T-helper 17 cell (primary cell): ENCODE results near the gene CTR9. TPM values are rescaled to one million over a fixed set of nuclear protein-coding genes. Genes with fewer than 3 reads are reported as not detected.

Source experiments
- ATAC-seq: fragments of 150-1000 bp; cut with Tn5 transposase; 2 replicates; pipeline ENCODE4 v1.10.0; 2021; ENCODE audit warnings: mild to moderate bottlenecking, moderate library complexity
- DNase-seq, 3 donors: peaks; one replicate each; pipeline versions ENCODE4 v3.0.0 to v3.0.0-alpha.2; 2020 to 2021
- H3K9me3 ChIP-seq: one replicate; pipeline ENCODE4 v1.7.0; 2013; ENCODE audit warnings: low read length, mild to moderate bottlenecking; ENCODE audit not compliant: control insufficient read depth, poor library complexity, severe bottlenecking
- H3K27ac Mint-ChIP-seq: one replicate; pipeline ENCODE4 v1.8.0; 2022; ENCODE audit warnings: mild to moderate bottlenecking, moderate library complexity, mixed read lengths
- H3K27me3 Mint-ChIP-seq: one replicate; pipeline ENCODE4 v1.8.0; 2022; ENCODE audit warnings: mixed read lengths
- H3K36me3 Mint-ChIP-seq: one replicate; pipeline ENCODE4 v1.8.0; 2022; ENCODE audit warnings: low read depth, mixed read lengths
- H3K4me1 Mint-ChIP-seq: one replicate; pipeline ENCODE4 v1.8.0; 2022; ENCODE audit warnings: mild to moderate bottlenecking, mixed read lengths
- H3K4me3 Mint-ChIP-seq: one replicate; pipeline ENCODE4 v1.8.0; 2022; ENCODE audit warnings: mild to moderate bottlenecking, moderate library complexity, mixed read lengths
- total RNA-seq, 4 donors: library from RNA in 2 of 4; stranded (reverse) in 2 of 4; gene quantifications; one replicate each; pipeline ENCODE4 v1.2.3 and lab custom pipeline; 2022 to 2026

CTR9 gene
- total RNA-seq, 2 donors from 2014 or later: 27.3 to 28.8 TPM

GRCh38 chr11:10778217-10778970, 27.3 kb downstream of the CTR9 start:
- ATAC-seq: no peak
- Mint-ChIP-seq H3K4me1 (peaks cover 2% of the 10 kb centered on the region), H3K27me3 (no peaks in the 10 kb centered on the region), H3K27ac (peak overlapping the region; percentile 63), H3K36me3 (peaks cover 16% of the 10 kb centered on the region), H3K4me3 (no peak overlapping the region)
- no peak for DNase-seq
- no peaks in the 10 kb centered on the region for H3K9me3 ChIP-seq

GRCh38 chr11:10779086-10779485, 28.0 kb downstream of the CTR9 start:
- ATAC-seq (no peak), DNase-seq (no peak)
- Mint-ChIP-seq H3K27me3 (no peaks in the 10 kb centered on the region), H3K4me3 (no peak overlapping the region), H3K4me1 (peaks cover 2% of the 10 kb centered on the region), H3K36me3 (peaks cover 14% of the 10 kb centered on the region), H3K27ac (peak overlapping the region; percentile 63)
- no peaks in the 10 kb centered on the region for H3K9me3 ChIP-seq

- DNase-seq (no peak), ATAC-seq (no peak)
- Mint-ChIP-seq H3K27me3 (no peaks in the 10 kb centered on the region), H3K4me3 (no peak overlapping the region), H3K27ac (peak overlapping the region; percentile 24), H3K36me3 (peaks cover 8% of the 10 kb centered on the region), H3K4me1 (peaks cover 3% of the 10 kb centered on the region)
- no peaks in the 10 kb centered on the region for H3K9me3 ChIP-seq
These were observed 29.0 kb downstream of the CTR9 start for GRCh38 chr11:10780040-10780439.

GRCh38 chr11:10784232-10785145, 33.4 kb downstream of the CTR9 start:
- Mint-ChIP-seq H3K27me3 (no peaks in the 10 kb centered on the region), H3K27ac (no peak overlapping the region), H3K4me1 (peaks cover 3% of the 10 kb centered on the region), H3K36me3 (peaks cover 4% of the 10 kb centered on the region), H3K4me3 (no peak overlapping the region)
- ATAC-seq (no peak), DNase-seq (no peak)
- no peaks in the 10 kb centered on the region for H3K9me3 ChIP-seq

GRCh38 chr11:10785146-10785474, 34.1 kb downstream of the CTR9 start:
- Mint-ChIP-seq H3K27ac (no peak overlapping the region), H3K4me3 (no peak overlapping the region), H3K36me3 (peaks cover under 1% of the 10 kb centered on the region), H3K27me3 (no peaks in the 10 kb centered on the region), H3K4me1 (peaks cover 3% of the 10 kb centered on the region)
- DNase-seq: no peak
- no peaks in the 10 kb centered on the region for H3K9me3 ChIP-seq
- ATAC-seq: no peak

- H3K4me1 Mint-ChIP-seq: peaks cover 3% of the 10 kb centered on the region
- ATAC-seq (no peak), DNase-seq (no peak)
- no peak overlapping the region for H3K4me3 Mint-ChIP-seq
- H3K36me3 Mint-ChIP-seq: no peaks in the 10 kb centered on the region
- no peak overlapping the region for H3K27ac Mint-ChIP-seq
- no peaks in the 10 kb centered on the region for H3K27me3 Mint-ChIP-seq
- no peaks in the 10 kb centered on the region for H3K9me3 ChIP-seq
These were observed 35.4 kb downstream of the CTR9 start for GRCh38 chr11:10786451-10786850.

- Mint-ChIP-seq H3K27me3 (peaks cover 15% of the 10 kb centered on the region), H3K4me1 (peaks cover 37% of the 10 kb centered on the region), H3K36me3 (peaks cover 2% of the 10 kb centered on the region), H3K4me3 (peak overlapping the region; percentile 28), H3K27ac (no peak overlapping the region)
- ATAC-seq (peak; percentile 84), DNase-seq (peak; percentile 68 to 82 (median 78))
- no peaks in the 10 kb centered on the region for H3K9me3 ChIP-seq
These were observed 41.5 kb downstream of the CTR9 start for GRCh38 chr11:10792385-10793068.

- peak overlapping the region; percentile 78 for H3K27ac Mint-ChIP-seq
- peak overlapping the region; percentile 19 for H3K4me3 Mint-ChIP-seq
These were observed 42.6 kb downstream of the CTR9 start for GRCh38 chr11:10793470-10794255.

GRCh38 chr11:10796191-10796590, 45.1 kb downstream of the CTR9 start:
- Mint-ChIP-seq H3K27me3 (peaks cover 15% of the 10 kb centered on the region), H3K27ac (peak overlapping the region; percentile 78), H3K4me1 (peaks cover 56% of the 10 kb centered on the region), H3K36me3 (peaks cover 4% of the 10 kb centered on the region), H3K4me3 (peak overlapping the region; percentile 41)
- DNase-seq (no peak), ATAC-seq (no peak)
- no peaks in the 10 kb centered on the region for H3K9me3 ChIP-seq

More at GRCh38 chr11:10793470-10794255, 42.6 kb downstream of the CTR9 start:
- ATAC-seq: no peak
- no peaks in the 10 kb centered on the region for H3K9me3 ChIP-seq
- Mint-ChIP-seq H3K27me3 (peaks cover 15% of the 10 kb centered on the region), H3K36me3 (peaks cover 2% of the 10 kb centered on the region), H3K4me1 (peaks cover 40% of the 10 kb centered on the region)
- DNase-seq: no peak

- DNase-seq (no peak), ATAC-seq (no peak)
- peak overlapping the region; percentile 78 for H3K27ac Mint-ChIP-seq
- no peaks in the 10 kb centered on the region for H3K9me3 ChIP-seq
- peaks cover 59% of the 10 kb centered on the region for H3K4me1 Mint-ChIP-seq
- peaks cover 11% of the 10 kb centered on the region for H3K27me3 Mint-ChIP-seq
- H3K36me3 Mint-ChIP-seq: peaks cover 6% of the 10 kb centered on the region
- H3K4me3 Mint-ChIP-seq: no peak overlapping the region
These were observed 46.0 kb downstream of the CTR9 start for GRCh38 chr11:10797001-10797400.

- Mint-ChIP-seq H3K4me3 (no peak overlapping the region), H3K4me1 (peaks cover 56% of the 10 kb centered on the region), H3K36me3 (peaks cover 6% of the 10 kb centered on the region), H3K27ac (no peak overlapping the region), H3K27me3 (peaks cover 5% of the 10 kb centered on the region)
- DNase-seq (no peak), ATAC-seq (no peak)
- no peaks in the 10 kb centered on the region for H3K9me3 ChIP-seq
These were observed 46.5 kb downstream of the CTR9 start for GRCh38 chr11:10797531-10797930.

- ATAC-seq (peak; percentile 12), DNase-seq (no peak)
- Mint-ChIP-seq H3K4me3 (peak overlapping the region; percentile 28), H3K27ac (peak overlapping the region; percentile 84), H3K27me3 (no peaks in the 10 kb centered on the region), H3K36me3 (peaks cover 6% of the 10 kb centered on the region), H3K4me1 (peaks cover 54% of the 10 kb centered on the region)
- H3K9me3 ChIP-seq: no peaks in the 10 kb centered on the region
These were observed 47.4 kb downstream of the CTR9 start for GRCh38 chr11:10798330-10798928.
